Measurements from ENCODE around the gene HBP1. TPM values are rescaled to one million over a fixed set of nuclear protein-coding genes. Genes with fewer than 3 reads are reported as not detected.
A peak's percentile ranks its signal among the peaks of the same experiment; 100 is the strongest.

Gene HBP1
- polyA plus RNA-seq, 4 donors = 101 to 132 (median 119) TPM

GRCh38 chr7:107180378-107180777 is 11.6 kb downstream of the HBP1 start:
- DNase-seq (ENCODE audit: low read depth in 4 of 4, low spot score in 2 of 4) = no peak

- no peak for DNase-seq (ENCODE audit: low read depth in 4 of 4, low spot score in 2 of 4)
These were observed 12.4 kb downstream of the HBP1 start for GRCh38 chr7:107181172-107181571.

- DNase-seq (ENCODE audit: low read depth in 4 of 4, low spot score in 2 of 4) = no peak
These were observed 16.9 kb downstream of the HBP1 start for GRCh38 chr7:107185716-107186115.

GRCh38 chr7:107186240-107186639 is 17.4 kb downstream of the HBP1 start:
- DNase-seq (ENCODE audit: low read depth in 4 of 4, low spot score in 2 of 4) = no peak

- no peak for DNase-seq (ENCODE audit: low read depth in 4 of 4, low spot score in 2 of 4)
These were observed 19.0 kb downstream of the HBP1 start for GRCh38 chr7:107187774-107188173.

GRCh38 chr7:107190090-107190489 is 21.3 kb downstream of the HBP1 start:
- DNase-seq (ENCODE audit: low read depth in 4 of 4, low spot score in 2 of 4) = no peak

GRCh38 chr7:107194052-107194451 is 25.2 kb downstream of the HBP1 start:
- DNase-seq (ENCODE audit: low read depth in 4 of 4, low spot score in 2 of 4) = no peak

- DNase-seq (ENCODE audit: low read depth in 4 of 4, low spot score in 2 of 4) = no peak
These were observed 28.2 kb downstream of the HBP1 start for GRCh38 chr7:107196834-107197610.

- DNase-seq (ENCODE audit: low read depth in 4 of 4, low spot score in 2 of 4) = peak in 1 of 4 donors; percentile 13
These were observed 33.1 kb downstream of the HBP1 start for GRCh38 chr7:107201795-107202450.

GRCh38 chr7:107203607-107204006 is 34.8 kb downstream of the HBP1 start:
- no peak for DNase-seq (ENCODE audit: low read depth in 4 of 4, low spot score in 2 of 4)

GRCh38 chr7:107206136-107206535 is 37.3 kb downstream of the HBP1 start:
- DNase-seq (ENCODE audit: low read depth in 4 of 4, low spot score in 2 of 4) = no peak

- no peak for DNase-seq (ENCODE audit: low read depth in 4 of 4, low spot score in 2 of 4)
These were observed 37.9 kb downstream of the HBP1 start for GRCh38 chr7:107206706-107207105.

GRCh38 chr7:107207459-107207858 is 38.7 kb downstream of the HBP1 start:
- DNase-seq (ENCODE audit: low read depth in 4 of 4, low spot score in 2 of 4) = no peak

GRCh38 chr7:107208024-107208521 is 39.3 kb downstream of the HBP1 start:
- DNase-seq (ENCODE audit: low read depth in 4 of 4, low spot score in 2 of 4) = no peak

GRCh38 chr7:107208563-107208962 is 39.8 kb downstream of the HBP1 start:
- DNase-seq (ENCODE audit: low read depth in 4 of 4, low spot score in 2 of 4) = no peak

- DNase-seq (ENCODE audit: low read depth in 4 of 4, low spot score in 2 of 4) = no peak
These were observed 40.8 kb downstream of the HBP1 start for GRCh38 chr7:107209565-107209964.

- DNase-seq (ENCODE audit: low read depth in 4 of 4, low spot score in 2 of 4) = no peak
These were observed 41.6 kb downstream of the HBP1 start for GRCh38 chr7:107210400-107210799.

GRCh38 chr7:107212725-107213124 is 43.9 kb downstream of the HBP1 start:
- no peak for DNase-seq (ENCODE audit: low read depth in 4 of 4, low spot score in 2 of 4)

- no peak for DNase-seq (ENCODE audit: low read depth in 4 of 4, low spot score in 2 of 4)
These were observed 44.5 kb downstream of the HBP1 start for GRCh38 chr7:107213193-107213788.

- no peak for DNase-seq (ENCODE audit: low read depth in 4 of 4, low spot score in 2 of 4)
These were observed 45.1 kb downstream of the HBP1 start for GRCh38 chr7:107213945-107214344.

- DNase-seq (ENCODE audit: low read depth in 4 of 4, low spot score in 2 of 4) = no peak
These were observed 50.9 kb downstream of the HBP1 start for GRCh38 chr7:107219563-107220244.

All from left renal cortex interstitium (tissue), 4 donors.